Placental epithelial cell (primary cell): Measurements from ENCODE around the gene OR10X1. TPM values are rescaled to one million over a fixed set of nuclear protein-coding genes. Genes with fewer than 3 reads are reported as not detected.

Source experiments
- total RNA-seq: library from RNA; depleted of rRNA; stranded (reverse); fragments of >200 nt; gene quantifications from 2 replicates; pipeline ENCODE4 v1.2.3, GENCODE V29; 2012

OR10X1 gene, protein sequence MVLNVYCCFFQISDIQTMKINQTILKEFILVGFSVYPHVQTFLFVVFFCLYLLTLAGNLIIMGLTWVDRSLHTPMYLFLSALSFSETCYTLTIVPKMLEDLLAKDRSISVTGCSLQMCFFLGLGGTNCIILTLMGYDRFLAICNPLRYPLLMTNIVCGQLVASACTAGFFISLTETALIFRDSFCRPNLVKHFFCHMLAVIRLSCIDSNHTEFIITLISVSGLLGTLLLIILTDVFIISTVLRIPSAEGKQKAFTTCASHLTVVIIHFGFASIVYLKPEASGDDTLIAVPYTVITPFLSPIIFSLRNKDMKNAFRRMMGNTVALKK
- total RNA-seq, result not detected in 2 replicates

DNA sequence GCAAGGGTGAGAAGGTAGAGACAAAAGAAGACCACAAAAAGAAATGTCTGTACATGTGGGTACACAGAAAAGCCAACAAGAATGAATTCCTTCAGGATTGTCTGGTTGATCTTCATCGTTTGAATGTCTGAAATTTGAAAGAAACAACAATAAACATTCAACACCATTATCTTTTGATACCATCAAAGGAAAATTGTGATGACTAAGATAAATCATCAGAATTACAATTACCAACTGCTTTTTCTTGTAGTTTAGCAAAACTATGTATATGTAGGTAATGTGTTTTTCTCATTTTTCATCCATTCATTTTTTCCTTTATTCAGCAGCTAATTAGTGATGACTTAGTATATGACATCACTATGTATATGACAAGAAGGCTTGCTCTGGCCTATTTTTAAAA lies at the start of gene OR10X1:
Gene OR10X1 (minus strand): TSS at position 167 of the 400 bp plus-strand sequence. CDS start 0 bp downstream, at position 167.

GRCh38 chr1:158604968-158605367 lies 25.3 kb upstream of the OR10X1 start, which contains the start of gene OR10Z1:
TSS of gene OR10Z1 (plus strand) at chr1:158605268. CDS start at chr1:158606439, 1,171 bp downstream.

DNA sequence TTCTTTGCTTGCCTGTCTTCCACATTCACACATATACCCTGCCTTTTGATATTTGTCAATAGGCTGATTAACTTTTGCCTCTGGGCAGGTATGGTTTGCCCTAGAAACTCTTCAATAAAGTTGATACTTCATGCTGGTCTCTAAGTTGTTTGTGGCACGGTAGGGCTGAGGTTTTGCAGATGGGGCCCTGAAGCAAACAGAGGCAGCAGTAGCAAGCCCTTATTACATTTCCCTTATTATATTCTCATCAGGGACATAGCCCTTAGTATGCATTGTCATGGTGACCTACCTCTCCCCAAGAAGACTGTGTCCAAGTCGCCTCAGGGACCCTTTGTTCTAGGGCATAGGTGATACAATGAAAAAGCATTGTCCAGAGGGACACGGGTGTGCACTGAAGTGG lies 9.2 kb downstream of the OR10X1 start, which contains the start of gene OR6P1:
Gene OR6P1 (minus strand): TSS at position 101 of the 400 bp plus-strand sequence. CDS start 6,976 bp downstream, outside the sequence.

GRCh38 chr1:158554352-158554751 lies 25.3 kb downstream of the OR10X1 start, which contains the start of gene OR6Y1:
TSS of gene OR6Y1 (minus strand) at chr1:158554405. CDS start at chr1:158548105, 6,300 bp downstream.

Other genes with a start within 250 kb of the OR10X1 start
- gene CD1B, start 248.4 kb downstream of the OR10X1 start, total RNA-seq, result not detected in 2 replicates
- not detected in 2 replicates for gene CD1E, start 226.0 kb downstream of the OR10X1 start, total RNA-seq
- not detected in 2 replicates for gene OR10T2, start 180.4 kb downstream of the OR10X1 start, total RNA-seq
- not detected in 2 replicates for gene OR10K2, start 153.7 kb downstream of the OR10X1 start, total RNA-seq
- not detected in 2 replicates for gene OR10K1, start 118.1 kb downstream of the OR10X1 start, total RNA-seq
- not detected in 2 replicates for gene OR10R2, start 107.7 kb downstream of the OR10X1 start, total RNA-seq
- not detected in 2 replicates for gene OR6Y1, start 25.5 kb downstream of the OR10X1 start, total RNA-seq
- gene OR6P1, start 9.3 kb downstream of the OR10X1 start, total RNA-seq, result not detected in 2 replicates
- gene OR10Z1, start 25.4 kb upstream of the OR10X1 start, total RNA-seq, result not detected in 2 replicates
- not detected in 2 replicates for gene SPTA1, start 106.8 kb upstream of the OR10X1 start, total RNA-seq
- not detected in 2 replicates for gene OR6K2, start 120.8 kb upstream of the OR10X1 start, total RNA-seq
- not detected in 2 replicates for gene OR6K3, start 140.8 kb upstream of the OR10X1 start, total RNA-seq
- gene OR6K6, start 174.8 kb upstream of the OR10X1 start, total RNA-seq, result not detected in 2 replicates
- not detected in 2 replicates for gene OR6N1, start 192.3 kb upstream of the OR10X1 start, total RNA-seq
- not detected in 2 replicates for gene OR6N2, start 201.3 kb upstream of the OR10X1 start, total RNA-seq